GM19395 (cell line): ENCODE measurements around the gene RFX1.
"Not testable (repeated sequence)": the region's sequence is repeated elsewhere in the genome, so short reads cannot be mapped to it uniquely, and the experiment has no call there.

Source experiments
- ATAC-seq: cut with Tn5 transposase; IDR thresholded peaks from one replicate; pipeline ENCODE4 v1.9.1; 2021; ENCODE audit warnings: mild to moderate bottlenecking, moderate library complexity; ENCODE audit not compliant: unreplicated experiment

RFX1 gene

GRCh38 chr19:14027856-14028450, 21.8 kb upstream of the RFX1 start, which contains the start of gene RLN3:
Gene RLN3 (plus strand): TSS chr19:14028148. CDS start chr19:14028205, 57 bp downstream.
- ATAC-seq: no peak

GRCh38 chr19:14026652-14027192, 20.6 kb upstream of the RFX1 start:
- not testable (repeated sequence) for ATAC-seq

- no peak for ATAC-seq
Observed at GRCh38 chr19:14023404-14024235, 17.5 kb upstream of the RFX1 start.

GRCh38 chr19:14022469-14022868, 16.3 kb upstream of the RFX1 start:
- no peak for ATAC-seq

GRCh38 chr19:14021474-14021873, 15.4 kb upstream of the RFX1 start:
- no peak for ATAC-seq

- ATAC-seq: not testable (repeated sequence)
Observed at GRCh38 chr19:14019739-14020138, 13.6 kb upstream of the RFX1 start.

- ATAC-seq: no peak
Observed at GRCh38 chr19:14019100-14019499, 13.0 kb upstream of the RFX1 start.

- peak; percentile 69 for ATAC-seq
Observed at GRCh38 chr19:14015524-14016035, 9.5 kb upstream of the RFX1 start.

- no peak for ATAC-seq
Observed at GRCh38 chr19:14012378-14012915, 6.3 kb upstream of the RFX1 start.

- ATAC-seq: peak; percentile 39
Observed at GRCh38 chr19:14006766-14007562, 844 bp upstream of the RFX1 start.

GRCh38 chr19:14005349-14006084, 603 bp downstream of the RFX1 start:
- ATAC-seq: peak; percentile 13

GRCh38 chr19:14004619-14005348, 1.3 kb downstream of the RFX1 start:
- no peak for ATAC-seq

- ATAC-seq: no peak
Observed at GRCh38 chr19:14003251-14004055, 2.7 kb downstream of the RFX1 start.

GRCh38 chr19:14002571-14003250, 3.4 kb downstream of the RFX1 start:
- ATAC-seq: no peak

GRCh38 chr19:14000691-14001375, 5.3 kb downstream of the RFX1 start:
- no peak for ATAC-seq

GRCh38 chr19:13999085-13999484, 7.0 kb downstream of the RFX1 start:
- no peak for ATAC-seq

GRCh38 chr19:13998426-13998825, 7.7 kb downstream of the RFX1 start:
- ATAC-seq: no peak

GRCh38 chr19:13997631-13997962, 8.5 kb downstream of the RFX1 start:
- no peak for ATAC-seq
